H1 (cell line): ENCODE data around the gene LRPAP1. TPM values are rescaled to one million over a fixed set of nuclear protein-coding genes. Genes with fewer than 3 reads are reported as not detected.

Source experiments
- CTCF ChIA-PET: fragments of 300-600 bp; sonication (Branson Sonifier 250); formaldehyde crosslinking; loops from one replicate; lab custom pipeline; 2021; ENCODE audit not compliant: partially characterized antibody; lab: Charles Lee
- POLR2A ChIA-PET: fragments of 300-600 bp; sonication (Branson Sonifier 250); formaldehyde crosslinking; loops from one replicate; lab custom pipeline; 2021; ENCODE audit warnings: inconsistent platforms; ENCODE audit not compliant: partially characterized antibody; lab: Charles Lee
- DNase-seq, 2 experiments: peaks; one replicate each; pipeline versions ENCODE4 v3.0.0 to v3.0.0-alpha.2; 2010 to 2022; ENCODE audit warnings: low spot score in 2 of 2, low read depth in 1 of 2, mixed read lengths in 1 of 2
- FAIRE-seq: peaks from 2 replicates; lab custom pipeline; 2011; peaks lifted over from hg19 to GRCh38; lab: Jason Lieb, UNC
- H2AFZ ChIP-seq: 2 replicates; pipeline ENCODE4 v1.8.1; 2012; ENCODE audit warnings: low read length, inconsistent platforms
- H2AK5ac ChIP-seq: 2 replicates; pipeline ENCODE4 v1.6.1; 2013; ENCODE audit warnings: low read depth, low read length
- H2BK120ac ChIP-seq: replicated peaks from 2 replicates; pipeline ENCODE3; 2013; ENCODE audit warnings: low read depth, low read length, inconsistent platforms
- H2BK12ac ChIP-seq: 2 replicates; pipeline ENCODE4 v1.6.1; 2013; ENCODE audit warnings: low read depth, low read length
- H2BK15ac ChIP-seq: 2 replicates; pipeline ENCODE4 v1.6.1; 2013; ENCODE audit warnings: low read length
- H2BK20ac ChIP-seq: 2 replicates; pipeline ENCODE4 v1.6.1; 2013; ENCODE audit warnings: low read length
- H2BK5ac ChIP-seq: 2 replicates; pipeline ENCODE4 v1.6.1; 2013; ENCODE audit warnings: low read depth, low read length
- H3K14ac ChIP-seq: 2 replicates; pipeline ENCODE4 v1.6.1; 2013; ENCODE audit warnings: inconsistent platforms; ENCODE audit not compliant: insufficient read length
- H3K18ac ChIP-seq: 2 replicates; pipeline ENCODE4 v1.6.1; 2013; ENCODE audit warnings: low read length; ENCODE audit errors: extremely low read depth
- H3K23ac ChIP-seq: 2 replicates; pipeline ENCODE4 v1.6.1; 2013; ENCODE audit warnings: inconsistent platforms; ENCODE audit not compliant: insufficient read length
- H3K23me2 ChIP-seq: 2 replicates; pipeline ENCODE4 v1.6.1; 2013; ENCODE audit warnings: low read depth, low read length
- H3K27ac ChIP-seq: 2 replicates; pipeline ENCODE4 v1.6.1; 2011; ENCODE audit warnings: low read depth, low read length, inconsistent platforms
- H3K27me3 ChIP-seq, 4 experiments: replicated peaks in 1 of 4; 1 replicate in 1 of 4; 2 replicates in 3 of 4; pipeline versions ENCODE4 v1.6.1 to v1.8.1; 2011 to 2013; ENCODE audit warnings: low read length in 3 of 4, mild to moderate bottlenecking in 3 of 4, inconsistent platforms in 2 of 4, mixed read lengths in 2 of 4, moderate library complexity in 1 of 4; ENCODE audit not compliant: control insufficient read depth in 3 of 4, insufficient read depth in 3 of 4; ENCODE audit errors: extremely low read depth in 1 of 4
- H3K36me3 ChIP-seq, 4 experiments: 2 replicates each; pipeline versions ENCODE4 v1.6.1 to v1.8.1; 2011 to 2013; ENCODE audit warnings: mild to moderate bottlenecking in 4 of 4, low read length in 3 of 4, moderate library complexity in 2 of 4, control low read depth in 1 of 4, inconsistent platforms in 1 of 4; ENCODE audit not compliant: insufficient read depth in 4 of 4, control insufficient read depth in 2 of 4
- H3K4ac ChIP-seq: replicated peaks from 2 replicates; pipeline ENCODE3; 2013; ENCODE audit warnings: low read length, low read depth, mixed read lengths, inconsistent platforms; ENCODE audit not compliant: insufficient read length
- H3K4me1 ChIP-seq, 4 experiments: replicated peaks in 1 of 4; 1 replicate in 1 of 4; 2 replicates in 3 of 4; pipeline versions ENCODE4 v1.6.1 to v1.8.1; 2011 to 2013; ENCODE audit warnings: low read length in 3 of 4, inconsistent platforms in 2 of 4, mixed read lengths in 1 of 4; ENCODE audit not compliant: insufficient read depth in 4 of 4, control insufficient read depth in 3 of 4
- H3K4me2 ChIP-seq, 2 experiments: 2 replicates each; pipeline versions ENCODE4 v1.6.1 to v1.8.1; 2011 to 2013; ENCODE audit warnings: low read depth in 2 of 2, low read length in 2 of 2, control low read depth in 1 of 2, inconsistent platforms in 1 of 2, mild to moderate bottlenecking in 1 of 2; ENCODE audit not compliant: insufficient read depth in 1 of 2
- H3K4me3 ChIP-seq, 4 experiments: fragments of 200-600, 300-600 bp in 1 of 4; sonication (generic), shearing (Covaris generic), sonication (Bioruptor Twin) in 1 of 4; 2 replicates each; pipeline versions ENCODE4 v1.5.1 to v1.8.1; 2011 to 2016; ENCODE audit warnings: low read length in 4 of 4, low read depth in 3 of 4, control low read depth in 2 of 4, inconsistent platforms in 2 of 4, mild to moderate bottlenecking in 2 of 4, mixed read lengths in 1 of 4, moderate library complexity in 1 of 4; ENCODE audit not compliant: insufficient read depth in 2 of 4; ENCODE audit errors: extremely low read depth in 1 of 4
- H3K56ac ChIP-seq: replicated peaks from 2 replicates; pipeline ENCODE3; 2013; ENCODE audit warnings: low read depth, mild to moderate bottlenecking, mixed read lengths, low read length, inconsistent platforms; ENCODE audit not compliant: insufficient read length
- H3K79me1 ChIP-seq: 2 replicates; pipeline ENCODE4 v1.6.1; 2013; ENCODE audit warnings: low read depth, low read length, control low read depth
- H3K79me2 ChIP-seq, 2 experiments: 2 replicates each; pipeline versions ENCODE4 v1.6.1 to v1.8.1; 2012 to 2013; ENCODE audit warnings: low read length in 2 of 2, mild to moderate bottlenecking in 2 of 2, inconsistent platforms in 1 of 2; ENCODE audit not compliant: insufficient read depth in 2 of 2, control insufficient read depth in 1 of 2
- H3K9ac ChIP-seq, 4 experiments: replicated peaks in 1 of 4; 1 replicate in 1 of 4; 2 replicates in 3 of 4; pipeline versions ENCODE4 v1.6.1 to v1.8.1; 2011 to 2013; ENCODE audit warnings: low read depth in 3 of 4, low read length in 3 of 4, control low read depth in 2 of 4, mild to moderate bottlenecking in 2 of 4, moderate library complexity in 2 of 4, inconsistent platforms in 1 of 4; ENCODE audit errors: extremely low read depth in 1 of 4
- H3K9me3 ChIP-seq, 2 experiments: 2 replicates each; pipeline versions ENCODE4 v1.6.1 to v1.8.1; 2012 to 2013; ENCODE audit warnings: mild to moderate bottlenecking in 2 of 2, moderate library complexity in 2 of 2, control low read depth in 1 of 2, inconsistent platforms in 1 of 2, low read depth in 1 of 2, low read length in 1 of 2, mixed read lengths in 1 of 2; ENCODE audit not compliant: insufficient read depth in 2 of 2
- H4K20me1 ChIP-seq, 2 experiments: replicated peaks in 1 of 2; 2 replicates each; pipeline versions ENCODE3 to v1.8.1; 2011 to 2013; ENCODE audit warnings: inconsistent platforms in 2 of 2, low read length in 2 of 2, mild to moderate bottlenecking in 1 of 2; ENCODE audit not compliant: insufficient read depth in 2 of 2, control insufficient read depth in 1 of 2
- H4K5ac ChIP-seq: 2 replicates; pipeline ENCODE4 v1.6.1; 2013; ENCODE audit warnings: low read length, low read depth, mixed read lengths, inconsistent platforms; ENCODE audit not compliant: insufficient read length
- H4K8ac ChIP-seq: 2 replicates; pipeline ENCODE4 v1.8.0; 2013; ENCODE audit warnings: mild to moderate bottlenecking, moderate library complexity, low read length, inconsistent platforms; ENCODE audit not compliant: insufficient read depth; ENCODE audit errors: extremely low read depth
- H4K91ac ChIP-seq: replicated peaks from 2 replicates; pipeline ENCODE3; 2013; ENCODE audit warnings: low read length, mixed read lengths, inconsistent platforms; ENCODE audit not compliant: insufficient read length
- CBX5 ChIP-seq: fragments of 300-800, 300-1000 bp; sonication (generic); IDR thresholded peaks from 2 replicates; pipeline ENCODE4 v1.7.1; 2016; ENCODE audit warnings: antibody characterized with exemption, low read length, low read depth
- CTBP2 ChIP-seq: IDR thresholded peaks from 2 replicates; pipeline ENCODE4 v1.7.0; 2011; ENCODE audit warnings: borderline replicate concordance, mild to moderate bottlenecking, moderate library complexity, mixed read lengths, low read length; ENCODE audit not compliant: insufficient read depth, insufficient read length
- KDM1A ChIP-seq: fragments of 200-600, 300-600 bp; sonication (generic); IDR thresholded peaks from 2 replicates; pipeline ENCODE4 v1.7.1; 2016; ENCODE audit warnings: mild to moderate bottlenecking, low read length, borderline replicate concordance
- KDM5A ChIP-seq: fragments of 200-600 bp; IDR thresholded peaks from 2 replicates; pipeline ENCODE4 v1.7.1; 2012; ENCODE audit warnings: mild to moderate bottlenecking, low read length, inconsistent platforms, mixed read lengths
- POLR2A ChIP-seq, 2 experiments: IDR thresholded peaks; 1 replicate in 1 of 2; 2 replicates in 1 of 2; pipeline ENCODE4 v1.6.1; 2011; ENCODE audit warnings: low read depth in 2 of 2, low read length in 2 of 2, mild to moderate bottlenecking in 2 of 2; ENCODE audit errors: control extremely low read depth in 1 of 2
- POU5F1 ChIP-seq: IDR thresholded peaks from 2 replicates; pipeline ENCODE4 v1.6.1; 2011; ENCODE audit warnings: low read depth, mild to moderate bottlenecking, low read length, moderate library complexity
- RXRA ChIP-seq: IDR thresholded peaks from 2 replicates; pipeline ENCODE4 v1.6.1; 2011; ENCODE audit warnings: low read depth, mild to moderate bottlenecking, low read length, moderate library complexity; ENCODE audit not compliant: insufficient read depth
- SIN3A ChIP-seq, 2 experiments: IDR thresholded peaks in 1 of 2; conservative IDR thresholded peaks in 1 of 2; 2 replicates each; pipeline ENCODE4 v1.6.1; 2011 to 2012; ENCODE audit warnings: low read length in 2 of 2, improper control_type of control experiment in 1 of 2, low read depth in 1 of 2, mild to moderate bottlenecking in 1 of 2
- TAF1 ChIP-seq: IDR thresholded peaks from 2 replicates; pipeline ENCODE4 v1.6.1; 2011; ENCODE audit warnings: mild to moderate bottlenecking, low read depth, low read length
- WGBS, 2 experiments: shearing (Covaris generic) in 1 of 2; methylation state at CpG; one replicate each; pipeline versions ENCODE4 v1.1.6 to v1.1.7; 2013 to 2015; ENCODE audit warnings: low lambda C conversion rate in 2 of 2, mixed read lengths in 2 of 2, inconsistent platforms in 1 of 2, low coverage in 1 of 2, missing lambda C conversion rate in 1 of 2; ENCODE audit not compliant: insufficient replicate concordance in 2 of 2, insufficient coverage in 1 of 2, insufficient read length in 1 of 2; ENCODE audit errors: extremely low coverage in 1 of 2, missing lambda C conversion rate in 1 of 2; 5-methylcytosine and 5-hydroxymethylcytosine counted together
- polyA plus RNA-seq, 7 experiments: library from polyadenylated mRNA; depleted of rRNA in 3 of 7; stranded (reverse) in 5 of 7; unstranded in 2 of 7; fragments of >200 nt in 5 of 7; fragments of 200-250 nt in 2 of 7; gene quantifications; 1 replicate in 5 of 7; 2 replicates in 1 of 7; 4 replicates in 1 of 7; pipeline versions ENCODE4 v1.2.1 to v1.2.3, GENCODE V29; 2011 to 2013; ENCODE audit warnings: missing spikeins in 2 of 7, mixed read lengths in 2 of 7
- total RNA-seq: library from RNA; stranded (reverse); fragmentation: NEBNext Ultra II Directional; extraction: Animal tissue kit (Norgen Biotek cat#: 25700); gene quantifications from 2 replicates; pipeline ENCODE4 v1.2.1, GENCODE V29; 2021
- TF ChIP-seq, protein P1 (sequence below): IDR thresholded peaks from 2 replicates; pipeline ENCODE4 v1.6.1; 2012; ENCODE audit warnings: inconsistent platforms
- TF ChIP-seq, protein P2 (sequence below): IDR thresholded peaks from 2 replicates; pipeline ENCODE4 v1.6.1; 2012; ENCODE audit warnings: low read length, inconsistent platforms

The LRPAP1 gene
- total and polyA plus RNA-seq, 2 of the 8 experiments (the other 6 are each of a cell fraction or from before 2014, with no cell fraction given), result 31.1 to 101 TPM

DNA sequence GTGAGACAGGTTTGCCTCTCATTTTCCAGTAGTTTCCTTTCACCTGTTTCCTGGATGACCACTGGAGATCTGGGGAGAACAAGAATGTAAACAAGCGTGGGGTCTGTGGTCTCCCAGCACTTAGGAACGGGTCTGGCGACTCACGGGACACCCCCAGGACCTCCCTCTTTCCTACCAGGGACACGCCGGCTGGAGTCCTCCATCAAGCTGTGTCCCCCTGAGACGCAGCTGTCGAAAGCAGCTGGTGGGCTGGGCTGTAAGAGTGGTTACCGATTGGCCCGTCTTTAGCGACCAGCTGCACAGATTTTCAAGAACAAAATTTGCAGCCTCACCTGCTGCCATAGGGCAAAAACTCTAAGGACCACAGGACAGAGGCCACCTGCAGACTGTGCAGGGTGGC is 11.9 kb downstream of the LRPAP1 start:
- no peak overlapping the region for H3K4me2 ChIP-seq
- no peaks in the 10 kb centered on the region for H3K27me3 ChIP-seq
- H3K4me1 ChIP-seq, result no peaks in the 10 kb centered on the region
- no peaks in the 10 kb centered on the region for H3K23me2 ChIP-seq
- H4K20me1 ChIP-seq, result peaks cover 5 to 41% of the 10 kb centered on the region in 2 experiments
- no peak overlapping the region for H2BK20ac ChIP-seq
- no peak overlapping the region for H2BK15ac ChIP-seq
- no peak overlapping the region for H3K4ac ChIP-seq
- H2AK5ac ChIP-seq, result no peak overlapping the region
- no peak overlapping the region for H2BK5ac ChIP-seq
- H3K18ac ChIP-seq, result no peak overlapping the region
- no peak overlapping the region for H3K14ac ChIP-seq
- TF ChIP-seq, protein P1, sequence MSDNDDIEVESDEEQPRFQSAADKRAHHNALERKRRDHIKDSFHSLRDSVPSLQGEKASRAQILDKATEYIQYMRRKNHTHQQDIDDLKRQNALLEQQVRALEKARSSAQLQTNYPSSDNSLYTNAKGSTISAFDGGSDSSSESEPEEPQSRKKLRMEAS, result no peak
- TF ChIP-seq KDM1A, result no peak
- TF ChIP-seq POU5F1, result no peak
- TF ChIP-seq TAF1, result no peak
- no peak for TF ChIP-seq CTBP2
- no peak for TF ChIP-seq RXRA
- TF ChIP-seq, protein P2, sequence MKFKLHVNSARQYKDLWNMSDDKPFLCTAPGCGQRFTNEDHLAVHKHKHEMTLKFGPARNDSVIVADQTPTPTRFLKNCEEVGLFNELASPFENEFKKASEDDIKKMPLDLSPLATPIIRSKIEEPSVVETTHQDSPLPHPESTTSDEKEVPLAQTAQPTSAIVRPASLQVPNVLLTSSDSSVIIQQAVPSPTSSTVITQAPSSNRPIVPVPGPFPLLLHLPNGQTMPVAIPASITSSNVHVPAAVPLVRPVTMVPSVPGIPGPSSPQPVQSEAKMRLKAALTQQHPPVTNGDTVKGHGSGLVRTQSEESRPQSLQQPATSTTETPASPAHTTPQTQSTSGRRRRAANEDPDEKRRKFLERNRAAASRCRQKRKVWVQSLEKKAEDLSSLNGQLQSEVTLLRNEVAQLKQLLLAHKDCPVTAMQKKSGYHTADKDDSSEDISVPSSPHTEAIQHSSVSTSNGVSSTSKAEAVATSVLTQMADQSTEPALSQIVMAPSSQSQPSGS, result no peak
- no peak for TF ChIP-seq POLR2A (IDR thresholded peaks at IDR 0.05; ENCODE audit: control extremely low read depth in 1 of 2, low read depth in 2 of 2, low read length in 2 of 2)
- no peak for TF ChIP-seq SIN3A (conservative IDR thresholded peaks at IDR 0.05 in 1 of 2, IDR thresholded peaks at IDR 0.05 in 1 of 2; ENCODE audit: low read depth in 1 of 2, low read length in 2 of 2)
- TF ChIP-seq CBX5, result no peak
- no peak for TF ChIP-seq KDM5A
- TF ChIP-seq, all 59 proteins: peak for 0
- H4K91ac ChIP-seq, result no peak overlapping the region
- ChIA-PET CTCF (no interaction called here), POLR2A (no interaction called here)
- H3K9ac ChIP-seq, result no peak overlapping the region
- DNase-seq (no peak), FAIRE-seq (no peak)
- no peak overlapping the region for H3K56ac ChIP-seq
- H3K36me3 ChIP-seq, result peaks cover 16 to 66% (median 41%) of the 10 kb centered on the region in 4 experiments; a peak in 6 of 8 replicates
- no peak overlapping the region for H2BK12ac ChIP-seq
- H3K4me3 ChIP-seq, result no peak overlapping the region
- no peaks in the 10 kb centered on the region for H3K79me2 ChIP-seq
- H4K5ac ChIP-seq, result no peak overlapping the region
- no peak overlapping the region for H3K27ac ChIP-seq
- no peak overlapping the region for H3K23ac ChIP-seq
- H2AFZ ChIP-seq, result no peak overlapping the region
- WGBS, 2 experiments, result 90% methylated on average over 11 of the region's 11 CpGs; no CpG with 5 or more reads in 1 of the 2 experiments
- no peaks in the 10 kb centered on the region for H3K9me3 ChIP-seq
- H2BK120ac ChIP-seq, result no peak overlapping the region
- H3K79me1 ChIP-seq, result peaks cover under 1% of the 10 kb centered on the region
- H4K8ac ChIP-seq, result no peak overlapping the region
